Middle frontal gyrus (tissue), 1 donor: ENCODE results near the gene LRP1-AS.

Experiments used
- DNase-seq: peaks from one replicate; pipeline ENCODE4 v3.0.0-alpha.2; 2015; ENCODE audit warnings: low spot score; ENCODE audit errors: extremely low spot score

The LRP1-AS gene

GRCh38 chr12:57180321-57180989, 33.0 kb upstream of the LRP1-AS start:
- no peak for DNase-seq

GRCh38 chr12:57179331-57180086, 32.1 kb upstream of the LRP1-AS start:
- no peak for DNase-seq

- no peak for DNase-seq
These were observed 30.8 kb upstream of the LRP1-AS start for GRCh38 chr12:57178213-57178612.

GRCh38 chr12:57177354-57177753, 29.9 kb upstream of the LRP1-AS start:
- no peak for DNase-seq

- no peak for DNase-seq
These were observed 29.4 kb upstream of the LRP1-AS start for GRCh38 chr12:57176846-57177245.

GRCh38 chr12:57176139-57176477, 28.7 kb upstream of the LRP1-AS start:
- DNase-seq, result no peak

GRCh38 chr12:57175428-57176138, 28.2 kb upstream of the LRP1-AS start:
- no peak for DNase-seq

GRCh38 chr12:57173683-57174082, 26.3 kb upstream of the LRP1-AS start:
- DNase-seq, result no peak

GRCh38 chr12:57173089-57173488, 25.7 kb upstream of the LRP1-AS start:
- no peak for DNase-seq

- no peak for DNase-seq
These were observed 24.2 kb upstream of the LRP1-AS start for GRCh38 chr12:57171668-57172067.

- no peak for DNase-seq
These were observed 23.5 kb upstream of the LRP1-AS start for GRCh38 chr12:57170927-57171326.

GRCh38 chr12:57170408-57170807, 23.0 kb upstream of the LRP1-AS start:
- no peak for DNase-seq

- no peak for DNase-seq
These were observed 22.6 kb upstream of the LRP1-AS start for GRCh38 chr12:57169969-57170368.

- DNase-seq, result no peak
These were observed 21.8 kb upstream of the LRP1-AS start for GRCh38 chr12:57169046-57169795.

GRCh38 chr12:57168058-57168457, 20.6 kb upstream of the LRP1-AS start:
- DNase-seq, result no peak

GRCh38 chr12:57166971-57167371, 19.6 kb upstream of the LRP1-AS start:
- no peak for DNase-seq

GRCh38 chr12:57165741-57166140, 18.3 kb upstream of the LRP1-AS start:
- DNase-seq, result no peak

GRCh38 chr12:57164966-57165625, 17.7 kb upstream of the LRP1-AS start:
- DNase-seq, result no peak

- DNase-seq, result no peak
These were observed 17.0 kb upstream of the LRP1-AS start for GRCh38 chr12:57164454-57164853.

- DNase-seq, result no peak
These were observed 15.2 kb upstream of the LRP1-AS start for GRCh38 chr12:57162553-57163125.

- DNase-seq, result no peak
These were observed 14.1 kb upstream of the LRP1-AS start for GRCh38 chr12:57161491-57161890.
